A549 (cell line): Measurements from ENCODE around the gene AFF1. TPM values are rescaled to one million over a fixed set of nuclear protein-coding genes. Genes with fewer than 3 reads are reported as not detected.

Experiments
- ATAC-seq, 2 experiments: fragments of 200-7000 bp in 1 of 2; fragments of >200 bp in 1 of 2; cut with Nextera tagmentation in 1 of 2; cut with Tn5 transposase in 1 of 2; 3 replicates each; pipeline versions ENCODE4 v1.8.0 to v1.9.1; 2018 to 2020; ENCODE audit warnings: mild to moderate bottlenecking in 1 of 2, moderate library complexity in 1 of 2
- CTCF ChIA-PET: fragments of 300-600 bp; sonication (Branson Sonifier 250); formaldehyde crosslinking; extraction: SDS; loops from one replicate; lab custom pipeline; 2021; ENCODE audit warnings: antibody characterized with exemption, inconsistent platforms; lab: Yijun Ruan, JAX
- POLR2A ChIA-PET: fragments of 350-600 bp; formaldehyde crosslinking; extraction: SDS; loops from one replicate; lab custom pipeline; 2021; ENCODE audit warnings: antibody characterized with exemption, inconsistent platforms; lab: Yijun Ruan, JAX
- DNase-seq, 2 experiments: peaks; one replicate each; pipeline versions ENCODE4 v3.0.0 to v3.0.0-alpha.2; 2011 to 2016; ENCODE audit warnings: low read depth in 1 of 2, low spot score in 1 of 2
- FAIRE-seq: peaks from 2 replicates; lab custom pipeline; 2011; peaks lifted over from hg19 to GRCh38; lab: Jason Lieb, UNC
- H3K27ac ChIP-seq, 2 experiments: fragments of >200 bp; sonication (Bioruptor Twin); formaldehyde crosslinking; 3 replicates each; pipeline ENCODE4 v1.5.1; 2016 to 2017
- H3K4me1 ChIP-seq: fragments of >200 bp; sonication (Bioruptor Twin); formaldehyde crosslinking; 3 replicates; pipeline ENCODE4 v1.6.1; 2016
- H3K4me2 ChIP-seq: fragments of >200 bp; sonication (Bioruptor Twin); formaldehyde crosslinking; 3 replicates; pipeline ENCODE4 v1.6.1; 2016
- H3K4me3 ChIP-seq: fragments of >200 bp; sonication (Bioruptor Twin); formaldehyde crosslinking; 3 replicates; pipeline ENCODE4 v1.5.1; 2016
- H3K9me3 ChIP-seq: fragments of >200 bp; sonication (Bioruptor Twin); formaldehyde crosslinking; 3 replicates; pipeline ENCODE4 v1.6.1; 2016
- CBX2 ChIP-seq: fragments of 200-600 bp; sonication (generic); IDR thresholded peaks from 2 replicates; pipeline ENCODE4 v1.6.1; 2016; ENCODE audit warnings: low read depth, mild to moderate bottlenecking, borderline replicate concordance
- CBX8 ChIP-seq: fragments of 200-600 bp; sonication (generic); IDR thresholded peaks from 2 replicates; pipeline ENCODE4 v1.6.1; 2016
- CHD2 ChIP-seq: fragments of 150-350 bp; IDR thresholded peaks from 2 replicates; pipeline ENCODE4 v1.6.1; 2014; ENCODE audit warnings: low read length; ENCODE audit not compliant: partially characterized antibody
- E2F6 ChIP-seq: IDR thresholded peaks from 2 replicates; pipeline ENCODE4 v1.6.1; 2012; ENCODE audit warnings: low read depth, borderline replicate concordance
- EHMT2 ChIP-seq: fragments of 200-600 bp; sonication (generic); IDR thresholded peaks from 2 replicates; pipeline ENCODE4 v1.6.1; 2016; ENCODE audit warnings: antibody characterized with exemption, low read depth, mild to moderate bottlenecking, moderate library complexity
- EP300 ChIP-seq, 2 experiments: fragments of >200 bp; sonication (Bioruptor Twin); formaldehyde crosslinking; IDR thresholded peaks; 2 replicates in 1 of 2; 3 replicates in 1 of 2; pipeline ENCODE4 v1.6.1; 2016 to 2017
- ESRRA ChIP-seq: fragments of 150-350 bp; IDR thresholded peaks from 2 replicates; pipeline ENCODE4 v1.6.1; 2014; ENCODE audit warnings: mild to moderate bottlenecking, low read length, borderline replicate concordance
- FOSL2 ChIP-seq, 2 experiments: fragments of 450-650 bp in 1 of 2; fragments of >200 bp in 1 of 2; sonication (Bioruptor Twin) in 1 of 2; formaldehyde crosslinking; IDR thresholded peaks; 2 replicates each; pipeline versions ENCODE4 v1.5.0 to v1.6.1; 2016 to 2020; ENCODE audit warnings: mild to moderate bottlenecking in 1 of 2, moderate library complexity in 1 of 2
- HEYL ChIP-seq: fragments of 250-450 bp; sonication (Bioruptor Pico); IDR thresholded peaks from 2 replicates; pipeline ENCODE4 v1.8.0; 2021; ENCODE audit warnings: mild to moderate bottlenecking, moderate library complexity
- HOXA7 ChIP-seq: fragments of 250-450 bp; sonication (Bioruptor Pico); IDR thresholded peaks from 2 replicates; pipeline ENCODE4 v1.5.0; 2020; ENCODE audit warnings: mild to moderate bottlenecking, moderate library complexity
- JUN ChIP-seq, 2 experiments: fragments of >200 bp; sonication (Bioruptor Twin); formaldehyde crosslinking; IDR thresholded peaks; 2 replicates in 1 of 2; 3 replicates in 1 of 2; pipeline ENCODE4 v1.6.1; 2016 to 2017
- KDM1A ChIP-seq: fragments of 200-600 bp; sonication (generic); IDR thresholded peaks from 2 replicates; pipeline ENCODE4 v1.6.1; 2016; ENCODE audit warnings: low read depth, mild to moderate bottlenecking
- KDM5A ChIP-seq: fragments of 200-600 bp; sonication (generic); IDR thresholded peaks from 2 replicates; pipeline ENCODE4 v1.6.1; 2016; ENCODE audit warnings: antibody characterized with exemption, mild to moderate bottlenecking
- MAX ChIP-seq: IDR thresholded peaks from 2 replicates; pipeline ENCODE4 v1.6.1; 2012
- MAZ ChIP-seq: fragments of 150-350 bp; IDR thresholded peaks from 2 replicates; pipeline ENCODE4 v1.6.1; 2014; ENCODE audit warnings: antibody characterized with exemption, low read depth, low read length, borderline replicate concordance
- MYC ChIP-seq: IDR thresholded peaks from 2 replicates; pipeline ENCODE4 v1.6.1; 2012; ENCODE audit warnings: mild to moderate bottlenecking, inconsistent platforms, low read length, improper control_type of control experiment, borderline replicate concordance
- NR3C1 ChIP-seq: fragments of >200 bp; sonication (Bioruptor Twin); formaldehyde crosslinking; IDR thresholded peaks from 3 replicates; pipeline ENCODE4 v1.6.1; 2017
- PBX3 ChIP-seq: IDR thresholded peaks from 2 replicates; pipeline ENCODE4 v1.6.1; 2012
- PHF8 ChIP-seq: fragments of 200-600 bp; sonication (generic); IDR thresholded peaks from 2 replicates; pipeline ENCODE4 v1.6.1; 2016; ENCODE audit warnings: low read depth, mild to moderate bottlenecking, antibody characterized with exemption, moderate library complexity, borderline replicate concordance
- POLR2AphosphoS2 ChIP-seq: conservative IDR thresholded peaks from 2 replicates; pipeline ENCODE4 v1.6.1; 2012; ENCODE audit warnings: low read length, improper control_type of control experiment, inconsistent platforms
- RAD21 ChIP-seq, 2 experiments: fragments of >200 bp in 1 of 2; sonication (Bioruptor Twin) in 1 of 2; formaldehyde crosslinking in 1 of 2; IDR thresholded peaks in 1 of 2; conservative IDR thresholded peaks in 1 of 2; 2 replicates in 1 of 2; 3 replicates in 1 of 2; pipeline ENCODE4 v1.6.1; 2012 to 2018; ENCODE audit warnings: inconsistent platforms in 1 of 2
- RARB ChIP-seq: fragments of 250-450 bp; sonication (Bioruptor Pico); IDR thresholded peaks from 2 replicates; pipeline ENCODE4 v1.8.0; 2021; ENCODE audit warnings: mild to moderate bottlenecking, moderate library complexity
- REST ChIP-seq: fragments of 200-600 bp; sonication (generic); IDR thresholded peaks from 2 replicates; pipeline ENCODE4 v1.6.1; 2016; ENCODE audit warnings: antibody characterized with exemption, mild to moderate bottlenecking, moderate library complexity
- SMC3 ChIP-seq: fragments of >200 bp; sonication (Bioruptor Twin); formaldehyde crosslinking; IDR thresholded peaks from 3 replicates; pipeline ENCODE4 v1.6.1; 2018; ENCODE audit warnings: inconsistent platforms
- SREBF2 ChIP-seq: fragments of 450-650 bp; IDR thresholded peaks from 2 replicates; pipeline ENCODE4 v1.6.1; 2014; ENCODE audit warnings: mild to moderate bottlenecking, moderate library complexity
- TFCP2L1 ChIP-seq: fragments of 250-450 bp; sonication (Bioruptor Pico); IDR thresholded peaks from 2 replicates; pipeline ENCODE4 v1.5.0; 2021; ENCODE audit warnings: mild to moderate bottlenecking
- ZFP36 ChIP-seq: fragments of 450-650 bp; IDR thresholded peaks from 2 replicates; pipeline ENCODE4 v1.6.1; 2014; ENCODE audit warnings: borderline replicate concordance; ENCODE audit not compliant: partially characterized antibody
- WGBS: methylation state at CpG from one replicate; pipeline ENCODE4 v1.1.6; 2017; ENCODE audit errors: missing lambda C conversion rate; 5-methylcytosine and 5-hydroxymethylcytosine counted together
- polyA plus RNA-seq, 4 experiments: library from polyadenylated mRNA; depleted of rRNA in 3 of 4; stranded (reverse); fragments of >200 nt; fragmentation: RNase III in 1 of 4; extraction: RNeasy Plus Mini Kit Qiagen cat#74134 plus additional on column Dnase treatment in 1 of 4; gene quantifications; 2 replicates in 3 of 4; 3 replicates in 1 of 4; pipeline ENCODE4 v1.2.3, GENCODE V29; 2011 to 2017
- TF ChIP-seq, protein P1 (sequence below): fragments of 450-650 bp; IDR thresholded peaks from 2 replicates; pipeline ENCODE4 v1.6.1; 2014; ENCODE audit warnings: antibody characterized with exemption

AFF1 gene
- polyA plus RNA-seq, 2 of the 4 experiments (the other 2 are of a cell fraction): 13.7 to 15.4 TPM

GRCh38 chr4:87097075-87097474, 162.3 kb downstream of the AFF1 start:
- TF ChIP-seq FOSL2 (IDR thresholded peaks at IDR 0.05) (no peak), FOSL2 (CRISPR knock-in tag; IDR thresholded peaks at IDR 0.05) (no peak), SMC3 (no peak), PHF8 (no peak), E2F6 (no peak), RARB (CRISPR knock-in tag) (no peak), HEYL (no peak), MAX (no peak), EHMT2 (no peak), EP300 (IDR thresholded peaks at IDR 0.05) (no peak), PBX3 (no peak), HOXA7 (no peak), ESRRA (no peak), JUN (IDR thresholded peaks at IDR 0.05) (no peak), TFCP2L1 (CRISPR knock-in tag) (no peak), CHD2 (no peak), REST (no peak), CBX8 (no peak)
- TF ChIP-seq, protein P1, sequence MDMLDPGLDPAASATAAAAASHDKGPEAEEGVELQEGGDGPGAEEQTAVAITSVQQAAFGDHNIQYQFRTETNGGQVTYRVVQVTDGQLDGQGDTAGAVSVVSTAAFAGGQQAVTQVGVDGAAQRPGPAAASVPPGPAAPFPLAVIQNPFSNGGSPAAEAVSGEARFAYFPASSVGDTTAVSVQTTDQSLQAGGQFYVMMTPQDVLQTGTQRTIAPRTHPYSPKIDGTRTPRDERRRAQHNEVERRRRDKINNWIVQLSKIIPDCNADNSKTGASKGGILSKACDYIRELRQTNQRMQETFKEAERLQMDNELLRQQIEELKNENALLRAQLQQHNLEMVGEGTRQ: no peak
- ChIA-PET POLR2A (interaction anchor here (1.0 kb wide), 1 partner anchor 161 kb away, joined by 3 read pairs; no protein-coding TSS in a partner anchor), CTCF (interaction anchor here (0.5 to 4.3 kb wide), 2 partner anchors 175 to 213 kb away, joined by 3 to 30 read pairs; no protein-coding TSS in a partner anchor)
- Histone ChIP-seq H3K4me1 (peaks cover 27% of the 10 kb centered on the region), H3K4me3 (no peak overlapping the region), H3K27ac (no peak overlapping the region), H3K9me3 (no peaks in the 10 kb centered on the region), H3K4me2 (no peak overlapping the region)
- FAIRE-seq (no peak), DNase-seq (no peak), ATAC-seq (no peak)
- 80% methylated on average over 4 of the region's 4 CpGs for WGBS

GRCh38 chr4:87100168-87100567, 165.4 kb downstream of the AFF1 start:
- no peak for FAIRE-seq
- Histone ChIP-seq H3K27ac (no peak overlapping the region), H3K4me1 (peaks cover 28% of the 10 kb centered on the region), H3K4me2 (no peak overlapping the region), H3K4me3 (no peak overlapping the region), H3K9me3 (no peaks in the 10 kb centered on the region)
- ATAC-seq: no peak
- CTCF ChIA-PET: no interaction called here
- no peak for DNase-seq
- WGBS: 63% methylated on average over 1 of the region's 1 CpG
- POLR2A ChIA-PET: no interaction called here
- no peak for TF ChIP-seq NR3C1
- TF ChIP-seq MAZ: no peak
- no peak for TF ChIP-seq CBX2
- no peak for TF ChIP-seq MYC
- TF ChIP-seq KDM5A: no peak
- TF ChIP-seq KDM1A: no peak
- TF ChIP-seq RAD21 (conservative IDR thresholded peaks at IDR 0.05 in 1 of 2, IDR thresholded peaks at IDR 0.05 in 1 of 2): no peak
- no peak for TF ChIP-seq SREBF2
- TF ChIP-seq, protein P1: no peak
- no peak for TF ChIP-seq ZFP36
- no peak for TF ChIP-seq REST
- no peak for TF ChIP-seq POLR2AphosphoS2
